ENCODE measurements around the gene HNF4A. TPM values are rescaled to one million over a fixed set of nuclear protein-coding genes. Genes with fewer than 3 reads are reported as not detected.

The HNF4A gene
- total and polyA plus RNA-seq, 2 donors (not counting 1 experiment from before 2014, with no cell fraction given), result not detected

- H3K79me2 ChIP-seq (ENCODE audit: control insufficient read depth, insufficient read depth, low read length), result no peaks in the 10 kb centered on the region
- no peak overlapping the region for H2AFZ ChIP-seq (ENCODE audit: insufficient read depth, low read depth, low read length, poor library complexity, severe bottlenecking)
- TF ChIP-seq CTCF (IDR thresholded peaks at IDR 0.05), result no peak
- no peak for TF ChIP-seq EZH2 (IDR thresholded peaks at IDR 0.05; ENCODE audit: borderline replicate concordance, insufficient read depth, low read depth, low read length, poor library complexity, severe bottlenecking)
- H4K20me1 ChIP-seq (ENCODE audit: control insufficient read depth, insufficient read depth, low read length, poor library complexity, severe bottlenecking), result no peaks in the 10 kb centered on the region
- H3K27ac ChIP-seq (ENCODE audit: low read length in 2 of 2), result no peak overlapping the region
- POLR2A ChIA-PET, result no interaction called here
- H3K4me3 Mint-ChIP-seq, result no peak overlapping the region
- intact Hi-C loops (cut with micrococcal nuclease), result no loop called here
- H3K9me3 ChIP-seq (ENCODE audit: control extremely low read depth in 1 of 3, control insufficient read depth in 2 of 3, insufficient read depth in 1 of 3, low read length in 2 of 3), result no peaks in the 10 kb centered on the region
- no peak overlapping the region for H3K27ac Mint-ChIP-seq
- H3K36me3 ChIP-seq (replicated peaks in 1 of 2; ENCODE audit: control extremely low read depth in 1 of 2, control insufficient read depth in 1 of 2, extremely low read depth in 1 of 2, insufficient read depth in 2 of 2, low read length in 1 of 2), result no peaks in the 10 kb centered on the region
- H3K9ac ChIP-seq (ENCODE audit: low read length), result no peak overlapping the region
- peaks cover 2% of the 10 kb centered on the region for H3K4me1 Mint-ChIP-seq
- H3K4me2 ChIP-seq (replicated peaks; ENCODE audit: low read depth, low read length, poor library complexity, severe bottlenecking), result no peak overlapping the region
- ATAC-seq (ENCODE audit: low read depth), result no peak
- H3K4me3 ChIP-seq (ENCODE audit: control extremely low read depth in 1 of 5, extremely low read depth in 1 of 5, insufficient read depth in 1 of 5, low read depth in 2 of 5, low read length in 4 of 5), result no peak overlapping the region
- no peak for DNase-seq
- no peaks in the 10 kb centered on the region for H3K9me3 Mint-ChIP-seq (ENCODE audit: insufficient read depth)
- WGBS (ENCODE audit: insufficient coverage), result 95% methylated on average over 2 of the region's 4 CpGs
- peaks cover 26% of the 10 kb centered on the region for H3K27me3 Mint-ChIP-seq
- CTCF ChIA-PET, result no interaction called here
- H3K27me3 ChIP-seq (replicated peaks in 1 of 4; ENCODE audit: control extremely low read depth in 1 of 4, control insufficient read depth in 3 of 4, insufficient read depth in 4 of 4, low read length in 3 of 4), result peaks cover 0 to 13% (median 4%) of the 10 kb centered on the region in 4 experiments
- H3K4me1 ChIP-seq (ENCODE audit: control insufficient read depth in 2 of 2, insufficient read depth in 2 of 2, low read length in 2 of 2), result peaks cover 2 to 3% of the 10 kb centered on the region in 2 donors
These were observed 27.1 kb upstream of the HNF4A start for GRCh38 chr20:44328428-44328827.

GRCh38 chr20:44331201-44331600 is 24.3 kb upstream of the HNF4A start:
- Mint-ChIP-seq H3K27ac (no peak overlapping the region), H3K4me3 (no peak overlapping the region), H3K4me1 (peaks cover 2% of the 10 kb centered on the region), H3K9me3 (ENCODE audit: insufficient read depth) (no peaks in the 10 kb centered on the region), H3K27me3 (peaks cover 28% of the 10 kb centered on the region)
- Histone ChIP-seq H3K4me1 (ENCODE audit: control insufficient read depth in 2 of 2, insufficient read depth in 2 of 2, low read length in 2 of 2) (peaks cover 2 to 3% of the 10 kb centered on the region in 2 donors), H3K4me3 (ENCODE audit: control extremely low read depth in 1 of 5, extremely low read depth in 1 of 5, insufficient read depth in 1 of 5, low read depth in 2 of 5, low read length in 4 of 5) (no peak overlapping the region), H3K36me3 (replicated peaks in 1 of 2; ENCODE audit: control extremely low read depth in 1 of 2, control insufficient read depth in 1 of 2, extremely low read depth in 1 of 2, insufficient read depth in 2 of 2, low read length in 1 of 2) (no peaks in the 10 kb centered on the region), H2AFZ (ENCODE audit: insufficient read depth, low read depth, low read length, poor library complexity, severe bottlenecking) (no peak overlapping the region), H3K79me2 (ENCODE audit: control insufficient read depth, insufficient read depth, low read length) (no peaks in the 10 kb centered on the region), H3K27ac (ENCODE audit: low read length in 2 of 2) (no peak overlapping the region), H3K9me3 (ENCODE audit: control extremely low read depth in 1 of 3, control insufficient read depth in 2 of 3, insufficient read depth in 1 of 3, low read length in 2 of 3) (no peaks in the 10 kb centered on the region), H3K4me2 (replicated peaks; ENCODE audit: low read depth, low read length, poor library complexity, severe bottlenecking) (no peak overlapping the region), H3K9ac (ENCODE audit: low read length) (no peak overlapping the region), H3K27me3 (replicated peaks in 1 of 4; ENCODE audit: control extremely low read depth in 1 of 4, control insufficient read depth in 3 of 4, insufficient read depth in 4 of 4, low read length in 3 of 4) (peaks cover 0 to 13% (median 4%) of the 10 kb centered on the region in 4 experiments), H4K20me1 (ENCODE audit: control insufficient read depth, insufficient read depth, low read length, poor library complexity, severe bottlenecking) (no peaks in the 10 kb centered on the region)
- ChIA-PET CTCF (no interaction called here), POLR2A (no interaction called here)
- no peak for ATAC-seq (ENCODE audit: low read depth)
- no peak for DNase-seq
- intact Hi-C loops (cut with micrococcal nuclease), result no loop called here
- no peak for TF ChIP-seq EZH2 (IDR thresholded peaks at IDR 0.05; ENCODE audit: borderline replicate concordance, insufficient read depth, low read depth, low read length, poor library complexity, severe bottlenecking)
- TF ChIP-seq CTCF (IDR thresholded peaks at IDR 0.05), result no peak
- 100% methylated on average over 1 of the region's 2 CpGs for WGBS (ENCODE audit: insufficient coverage)

All from B cell (primary cell).